HS-5 (cell line): ENCODE results near the gene FBXL19.

Experiments used
- DNase-seq: peaks from one replicate; pipeline ENCODE4 v3.0.0-alpha.2; 2012; ENCODE audit warnings: low read depth

Gene FBXL19

DNA sequence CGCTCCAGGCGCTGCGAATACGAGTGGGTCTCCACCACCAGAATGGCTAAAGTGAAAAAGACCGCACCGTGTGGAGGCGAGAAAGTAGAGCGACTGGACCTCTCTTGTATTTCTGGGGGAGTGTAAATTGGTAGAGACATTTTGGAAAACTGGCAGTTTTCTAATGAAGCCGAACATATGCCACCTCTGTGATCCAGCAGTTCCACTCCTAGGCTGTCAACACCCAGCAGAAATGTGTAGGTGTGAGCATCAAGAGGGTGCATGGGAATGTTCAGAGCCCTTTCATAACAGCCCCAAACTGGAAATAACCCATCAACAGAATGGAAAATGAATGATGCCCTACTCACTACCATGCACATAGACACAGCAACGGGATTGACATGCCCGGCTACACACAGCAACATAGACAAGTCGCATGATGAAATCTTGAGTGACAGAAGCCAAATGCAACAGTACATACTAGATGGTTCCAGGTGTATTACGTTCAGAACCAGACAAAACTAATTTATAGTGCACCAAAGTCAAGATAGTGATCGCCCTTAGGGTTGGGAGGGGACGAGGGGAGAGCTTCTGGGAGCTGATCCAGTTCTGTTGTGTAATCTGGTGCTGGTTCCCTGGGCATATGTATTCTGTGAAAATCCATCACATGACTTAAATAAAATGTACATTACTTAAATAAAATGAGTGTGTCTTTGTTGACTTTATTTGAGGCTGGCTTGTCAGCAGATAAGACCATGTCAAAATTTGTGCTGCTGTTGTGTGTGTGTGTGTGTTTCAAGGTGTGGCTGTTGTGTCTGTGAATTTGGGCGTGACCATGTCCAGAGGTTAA, 28.6 kb upstream of the FBXL19 start:
- no peak for DNase-seq

DNA sequence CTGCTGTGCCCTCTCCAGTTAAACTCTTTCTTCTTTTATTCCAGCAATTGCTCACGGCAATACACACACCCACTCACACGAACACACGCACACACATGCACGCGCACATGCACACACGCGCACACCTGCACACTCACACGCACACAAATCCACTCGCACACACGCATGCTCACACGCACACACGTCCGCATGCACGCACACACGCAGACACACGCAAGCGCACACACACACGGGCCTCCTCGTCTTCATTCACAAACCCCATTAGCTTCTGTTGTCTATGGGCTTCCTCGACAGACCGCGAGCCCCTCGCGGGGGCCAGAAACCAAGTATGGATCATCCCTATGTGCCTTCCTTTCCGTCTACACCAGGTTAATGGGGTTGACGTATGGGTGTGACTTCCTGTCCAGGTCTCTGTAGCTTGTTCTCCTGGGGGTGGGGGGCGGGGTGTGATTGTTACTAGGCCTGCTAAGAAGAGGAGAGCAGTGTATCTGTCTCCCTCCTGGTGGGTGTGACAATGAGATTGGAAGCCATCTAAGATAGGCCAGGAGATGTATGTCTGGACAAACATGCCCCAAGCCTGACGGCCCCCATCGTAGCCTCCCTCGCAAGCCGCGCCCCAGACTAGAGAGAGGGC, 27.6 kb upstream of the FBXL19 start:
- no peak for DNase-seq

DNA sequence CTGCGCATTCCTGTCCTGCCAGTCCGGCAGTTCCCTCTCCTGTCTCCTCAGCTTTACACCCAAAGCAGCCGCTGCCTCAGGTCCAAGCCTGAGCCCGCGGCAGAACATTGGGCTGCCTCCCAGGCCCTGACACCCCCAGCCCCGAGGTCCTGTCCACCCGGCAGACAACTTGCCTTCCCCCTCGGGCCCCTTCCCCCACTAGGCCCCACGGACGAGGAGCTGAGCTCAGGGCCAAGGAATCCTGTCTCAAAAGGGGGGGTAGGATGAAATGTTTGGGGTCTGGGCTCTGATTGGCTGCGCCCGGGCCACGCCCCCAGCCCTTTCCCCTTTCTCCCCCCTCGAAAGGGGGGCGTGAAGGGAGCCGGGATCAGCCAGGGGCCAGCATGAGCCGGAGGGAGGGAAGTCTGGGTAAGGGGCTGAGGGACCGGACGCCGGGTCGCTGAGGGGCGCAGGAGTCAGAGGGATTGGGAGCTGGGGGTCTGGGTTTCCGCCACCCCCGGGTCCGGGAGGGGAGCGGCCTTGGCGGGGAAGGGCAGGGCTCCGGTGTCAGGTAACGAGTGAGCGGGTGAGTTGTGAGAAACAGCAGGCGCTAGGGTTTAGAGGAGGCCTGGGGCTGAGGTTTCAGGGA, 27.0 kb upstream of the FBXL19 start, which contains the start of gene CTF1:
Gene CTF1, plus strand, starts transcription at position 354 of the 628 bp plus-strand sequence. Its CDS starts 30 bp downstream, at position 384.
- DNase-seq: peak; percentile 80

DNA sequence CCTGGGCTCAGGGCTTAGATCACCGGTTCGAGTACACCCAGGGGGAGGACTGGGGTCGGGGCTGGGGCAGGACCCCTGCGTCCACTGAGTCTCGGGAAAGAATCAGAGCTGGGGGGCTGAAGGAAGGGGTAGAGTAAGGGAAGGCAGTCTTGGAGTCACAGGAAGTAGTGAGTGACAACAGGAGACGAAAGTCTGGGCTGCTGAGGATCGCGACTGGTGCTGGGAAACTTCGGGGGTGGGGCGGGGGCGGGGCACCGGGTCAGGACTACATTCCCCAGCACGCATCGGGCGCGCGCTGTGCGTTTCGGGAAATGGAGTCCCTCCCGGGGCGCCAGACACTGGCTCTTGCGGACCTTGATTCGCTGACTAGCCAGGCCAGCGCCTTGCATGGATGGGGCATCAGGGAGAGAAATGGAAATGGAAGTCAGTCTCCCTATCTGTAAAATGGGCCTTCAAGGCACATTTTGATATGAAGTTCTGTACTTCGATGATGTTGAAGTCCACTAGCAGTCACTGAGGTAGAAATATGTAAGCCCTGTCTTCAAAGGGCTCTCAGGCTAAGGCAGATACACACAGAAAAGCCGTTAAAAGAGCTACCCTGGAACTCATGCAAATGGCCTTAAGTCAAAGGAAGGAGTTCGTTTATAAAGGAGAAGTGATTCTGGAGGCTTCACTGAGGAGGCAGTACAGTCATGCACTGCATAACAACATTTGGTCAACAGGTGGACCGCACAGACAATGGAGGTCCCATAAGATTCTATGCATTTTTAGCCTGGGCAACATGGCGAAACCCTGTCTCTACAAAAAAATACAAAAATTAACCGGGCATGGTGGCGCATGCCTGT, 26.3 kb upstream of the FBXL19 start:
- DNase-seq: peak; percentile 67

DNA sequence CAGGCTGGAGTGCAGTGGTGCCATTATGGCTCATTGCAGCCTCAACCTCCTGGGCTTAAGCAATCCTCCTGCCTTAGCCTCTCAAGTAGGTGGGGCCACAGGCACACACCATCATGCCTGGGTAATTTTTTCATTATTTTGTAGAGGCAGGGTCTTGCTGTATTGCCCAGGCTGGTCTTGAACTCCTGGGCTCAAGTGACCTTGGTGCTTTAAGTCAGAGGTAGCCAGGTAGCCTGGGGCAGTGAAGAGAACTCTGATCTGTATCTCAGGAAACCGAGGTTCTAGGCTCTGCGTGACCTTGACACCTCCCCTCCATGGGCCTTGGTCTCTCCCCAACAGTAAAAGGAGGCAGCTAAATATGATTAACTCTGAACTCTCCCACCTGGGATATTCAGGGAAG, 23.6 kb upstream of the FBXL19 start:
- DNase-seq: no peak

DNA sequence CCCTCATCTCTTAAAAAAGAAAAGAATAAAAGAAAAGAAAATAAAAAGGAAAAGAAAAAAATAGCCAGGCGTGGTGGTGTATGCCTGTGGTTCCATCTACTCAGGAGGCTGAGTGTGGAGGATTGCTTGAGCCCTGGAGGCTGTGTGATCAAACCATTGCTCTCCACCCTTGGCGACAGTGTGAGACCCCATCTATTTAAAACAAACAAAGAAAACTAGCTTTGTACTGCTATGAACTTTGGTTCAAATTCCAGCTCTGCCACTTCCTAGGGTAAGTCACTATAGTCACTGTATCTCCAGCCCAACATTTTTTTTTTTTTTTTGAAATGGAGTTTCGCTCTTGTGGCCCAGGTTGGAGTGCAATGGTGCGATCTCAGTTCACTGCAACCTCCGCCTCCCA, 22.8 kb upstream of the FBXL19 start:
- DNase-seq: no peak

DNA sequence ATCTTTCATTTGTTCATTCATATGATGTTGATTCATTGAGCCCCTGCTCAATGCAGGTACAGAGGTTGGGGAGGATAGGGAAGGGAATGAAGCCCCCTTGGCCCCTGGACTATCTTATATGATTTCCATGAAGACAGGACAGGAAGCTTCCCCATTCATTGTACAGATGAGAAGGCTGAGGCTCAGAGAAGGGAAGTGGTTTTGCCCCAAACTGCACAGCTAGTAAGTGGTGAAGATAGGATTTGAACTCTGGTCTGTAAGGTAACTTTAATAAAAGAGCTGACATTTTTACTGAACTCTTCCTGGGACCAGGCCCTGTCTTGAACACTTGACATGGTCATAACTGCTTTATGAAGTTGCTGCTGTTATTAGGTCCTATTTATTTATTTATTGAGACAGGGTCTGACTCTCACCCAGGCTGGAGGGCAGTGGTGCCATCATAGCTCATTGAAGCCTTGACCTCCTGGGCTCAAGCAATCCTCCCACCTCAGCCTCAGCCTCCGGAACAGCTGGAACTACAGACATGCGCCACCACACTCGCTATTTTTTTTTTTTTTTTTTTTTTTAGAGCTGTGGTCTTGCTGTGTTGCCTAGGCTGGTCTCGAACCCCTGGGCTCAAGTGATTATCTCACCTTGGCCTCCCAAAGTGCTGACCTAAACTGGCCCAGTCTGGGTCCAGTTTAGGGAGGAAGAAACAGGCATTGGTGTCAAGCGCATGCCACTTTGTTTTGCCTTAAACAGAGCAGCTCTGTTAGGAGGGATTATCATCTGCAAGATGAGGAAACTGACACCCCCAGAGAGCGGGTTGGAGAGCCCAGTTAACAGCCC, 22.0 kb upstream of the FBXL19 start:
- DNase-seq: no peak

DNA sequence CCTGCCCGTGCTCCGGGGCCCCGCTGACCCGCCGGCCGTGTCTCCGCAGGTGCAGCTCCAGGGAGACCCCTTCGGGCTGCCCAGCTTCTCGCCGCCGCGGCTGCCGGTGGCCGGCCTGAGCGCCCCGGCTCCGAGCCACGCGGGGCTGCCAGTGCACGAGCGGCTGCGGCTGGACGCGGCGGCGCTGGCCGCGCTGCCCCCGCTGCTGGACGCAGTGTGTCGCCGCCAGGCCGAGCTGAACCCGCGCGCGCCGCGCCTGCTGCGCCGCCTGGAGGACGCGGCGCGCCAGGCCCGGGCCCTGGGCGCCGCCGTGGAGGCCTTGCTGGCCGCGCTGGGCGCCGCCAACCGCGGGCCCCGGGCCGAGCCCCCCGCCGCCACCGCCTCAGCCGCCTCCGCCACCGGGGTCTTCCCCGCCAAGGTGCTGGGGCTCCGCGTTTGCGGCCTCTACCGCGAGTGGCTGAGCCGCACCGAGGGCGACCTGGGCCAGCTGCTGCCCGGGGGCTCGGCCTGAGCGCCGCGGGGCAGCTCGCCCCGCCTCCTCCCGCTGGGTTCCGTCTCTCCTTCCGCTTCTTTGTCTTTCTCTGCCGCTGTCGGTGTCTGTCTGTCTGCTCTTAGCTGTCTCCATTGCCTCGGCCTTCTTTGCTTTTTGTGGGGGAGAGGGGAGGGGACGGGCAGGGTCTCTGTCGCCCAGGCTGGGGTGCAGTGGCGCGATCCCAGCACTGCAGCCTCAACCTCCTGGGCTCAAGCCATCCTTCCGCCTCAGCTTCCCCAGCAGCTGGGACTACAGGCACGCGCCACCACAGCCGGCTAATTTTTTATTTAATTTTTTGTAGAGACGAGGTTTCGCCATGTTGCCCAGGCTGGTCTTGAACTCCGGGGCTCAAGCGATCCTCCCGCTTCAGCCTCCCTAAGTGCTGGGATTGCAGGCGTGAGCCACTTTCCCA, 21.1 kb upstream of the FBXL19 start:
- DNase-seq: no peak

DNA sequence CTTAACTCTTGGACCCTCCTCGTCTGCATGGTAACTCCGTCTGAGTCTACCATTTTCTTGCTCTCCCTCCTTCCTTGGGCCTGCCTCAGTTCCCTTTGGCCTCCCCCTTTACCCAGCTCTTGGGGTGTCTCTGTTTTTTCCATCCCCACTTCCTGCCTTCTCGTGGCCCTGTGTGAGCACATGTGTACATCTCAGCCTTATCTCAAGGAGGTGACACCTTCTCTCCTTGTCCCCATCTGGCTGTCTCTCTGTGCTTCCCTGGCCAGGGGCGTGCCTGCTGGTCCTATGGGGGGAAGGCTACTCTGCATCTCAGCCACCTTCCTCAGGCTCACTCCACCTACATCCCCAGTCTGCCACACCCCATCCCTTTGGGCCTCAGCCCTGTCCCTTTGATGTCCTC, 20.4 kb upstream of the FBXL19 start:
- no peak for DNase-seq

DNA sequence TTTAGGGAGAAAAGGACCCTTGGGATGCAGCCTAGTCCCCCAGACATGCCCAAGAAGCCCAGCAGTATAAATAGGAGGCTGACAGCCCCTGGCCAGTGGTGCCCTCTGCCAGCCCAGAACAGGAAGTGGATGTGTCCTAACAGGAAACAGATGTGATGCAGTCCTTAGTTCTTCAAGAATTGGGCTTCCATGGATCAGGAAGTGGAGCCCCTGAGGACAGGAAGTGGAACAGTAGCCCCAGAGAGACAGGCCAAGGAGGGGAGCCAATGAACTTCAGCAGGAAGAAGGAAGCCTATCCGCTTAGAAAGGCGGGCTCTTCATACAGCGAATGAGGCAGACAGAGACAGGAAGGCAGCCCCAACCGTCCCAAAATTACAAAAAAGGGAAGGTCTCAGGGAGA, 19.8 kb upstream of the FBXL19 start:
- DNase-seq: no peak

DNA sequence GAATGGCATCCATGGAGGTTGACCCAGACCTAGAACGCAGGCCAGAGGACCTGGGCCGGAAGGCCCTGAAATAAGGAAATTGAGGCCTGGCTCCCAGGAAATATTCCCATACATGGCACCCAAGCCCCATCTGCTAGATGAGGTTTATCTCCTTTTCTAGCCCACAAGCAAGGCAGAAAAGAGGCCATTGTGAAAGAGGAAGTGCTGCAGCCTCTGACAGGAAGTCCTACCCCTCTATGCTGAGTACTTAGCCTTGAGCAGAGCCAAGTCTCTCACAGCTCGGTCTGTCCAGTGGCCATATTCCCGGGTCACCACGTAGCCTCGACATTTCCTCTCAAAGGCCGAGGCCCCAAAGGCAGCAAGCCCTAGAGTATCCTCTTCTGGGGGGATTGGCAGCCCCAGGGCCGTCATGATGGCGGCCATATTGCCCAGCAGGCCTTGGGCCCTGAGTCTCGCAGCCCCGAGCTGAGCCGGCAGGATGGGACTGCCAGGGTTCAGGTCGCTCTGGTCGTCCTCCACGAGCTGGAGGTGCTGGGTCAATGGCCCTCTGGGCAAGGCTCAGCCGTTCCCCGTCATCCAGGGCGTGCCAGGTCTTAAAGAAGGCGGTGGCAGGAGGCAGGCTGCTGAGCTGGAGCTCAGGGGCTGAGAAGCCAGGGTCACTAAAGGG, 19.1 kb upstream of the FBXL19 start:
- no peak for DNase-seq

DNA sequence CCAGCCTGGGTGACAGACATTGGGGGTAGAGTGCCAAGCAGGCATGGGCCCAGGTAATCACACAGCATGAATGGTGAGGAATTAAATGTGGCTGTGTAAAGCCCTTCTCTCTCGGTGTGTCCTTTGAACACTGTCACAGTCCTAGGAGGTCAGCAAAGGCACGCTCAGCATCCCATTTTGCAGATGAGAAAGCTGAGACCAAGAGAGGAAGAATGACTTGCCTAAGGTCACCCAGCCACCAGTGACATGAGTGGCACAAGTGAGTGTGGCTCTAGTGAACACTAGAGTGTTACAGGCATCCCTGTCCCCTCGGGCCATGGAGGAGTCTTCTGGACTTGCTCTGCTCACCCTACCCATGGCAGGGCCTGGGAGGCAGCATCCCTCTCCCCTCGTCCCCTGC, 16.3 kb upstream of the FBXL19 start:
- DNase-seq: no peak

DNA sequence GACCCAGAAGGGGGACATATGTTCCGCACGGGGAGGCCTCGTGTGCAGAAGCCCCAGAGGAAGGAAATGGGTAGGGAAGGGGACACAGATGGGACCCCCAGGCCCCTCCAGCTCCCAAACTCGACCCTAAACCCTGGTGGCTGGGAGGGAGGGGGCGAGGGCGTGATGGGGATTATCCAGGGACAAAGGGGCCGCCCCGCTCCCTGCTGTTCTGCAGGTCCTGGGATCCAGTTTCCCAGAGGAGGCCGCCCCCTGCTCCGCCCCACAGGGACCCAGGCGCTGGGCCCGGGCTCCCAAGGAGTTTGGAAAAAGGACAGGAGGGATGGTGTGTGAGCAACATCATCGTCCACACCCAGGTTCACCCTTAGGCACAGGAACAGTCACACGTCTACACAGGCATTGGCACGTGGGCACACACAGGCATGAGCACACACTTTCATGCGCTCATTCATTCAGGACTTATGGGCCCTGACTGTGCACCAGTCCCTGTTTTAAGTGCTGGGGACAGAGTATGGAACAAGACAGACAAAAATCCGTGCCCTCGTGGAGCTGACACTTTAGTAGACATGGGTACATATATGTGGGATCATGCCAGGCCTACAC, 12.8 kb upstream of the FBXL19 start:
- no peak for DNase-seq

DNA sequence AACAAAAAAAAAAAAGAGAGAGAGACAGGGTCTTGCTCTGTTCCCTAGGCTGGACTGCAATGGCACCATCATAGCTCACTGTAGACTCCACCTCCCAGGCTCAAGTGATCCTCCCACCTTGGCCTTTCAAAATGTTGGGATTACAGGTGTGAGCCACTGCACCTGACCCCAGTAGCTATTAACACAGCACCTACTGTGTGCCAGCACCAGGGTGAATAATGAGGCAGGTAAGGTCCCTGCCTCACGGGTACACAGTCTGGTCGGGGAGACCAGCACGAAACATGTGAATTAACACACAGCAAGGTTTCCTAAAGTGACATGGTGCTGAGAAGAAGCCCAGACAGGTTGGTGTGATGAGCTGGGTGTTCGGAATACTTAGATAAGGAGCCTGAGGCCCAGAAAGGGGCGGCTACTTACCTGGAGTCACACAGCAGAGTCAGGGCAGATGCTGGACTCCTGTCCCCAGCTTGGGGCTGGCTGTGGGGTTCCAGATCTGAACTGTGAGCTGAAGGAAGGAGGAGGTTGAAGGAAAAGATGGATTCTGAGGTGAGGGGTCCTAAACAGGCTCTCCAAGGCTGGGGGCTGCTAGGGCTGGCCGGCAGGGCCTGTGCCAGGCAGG, 10.5 kb upstream of the FBXL19 start:
- DNase-seq: no peak

DNA sequence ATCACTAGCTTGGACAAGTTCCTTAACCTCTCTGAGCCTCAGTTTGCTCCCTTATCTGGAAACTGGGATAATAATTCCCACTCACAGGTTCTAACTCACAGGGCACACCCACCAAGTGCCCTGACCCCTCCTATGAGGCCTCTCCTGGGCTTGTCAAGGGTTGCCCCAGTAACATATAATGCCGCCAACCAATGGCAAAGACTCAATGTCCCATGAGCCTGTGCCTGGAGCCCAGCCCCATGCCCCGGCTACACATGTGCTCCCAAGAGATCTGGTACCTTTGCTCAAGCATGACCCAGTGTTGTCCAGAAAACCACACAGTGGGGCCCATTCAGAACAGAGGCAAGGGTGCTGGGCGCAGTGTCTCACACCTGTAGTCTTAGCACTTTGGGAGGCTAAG, 8.5 kb upstream of the FBXL19 start:
- DNase-seq: no peak

DNA sequence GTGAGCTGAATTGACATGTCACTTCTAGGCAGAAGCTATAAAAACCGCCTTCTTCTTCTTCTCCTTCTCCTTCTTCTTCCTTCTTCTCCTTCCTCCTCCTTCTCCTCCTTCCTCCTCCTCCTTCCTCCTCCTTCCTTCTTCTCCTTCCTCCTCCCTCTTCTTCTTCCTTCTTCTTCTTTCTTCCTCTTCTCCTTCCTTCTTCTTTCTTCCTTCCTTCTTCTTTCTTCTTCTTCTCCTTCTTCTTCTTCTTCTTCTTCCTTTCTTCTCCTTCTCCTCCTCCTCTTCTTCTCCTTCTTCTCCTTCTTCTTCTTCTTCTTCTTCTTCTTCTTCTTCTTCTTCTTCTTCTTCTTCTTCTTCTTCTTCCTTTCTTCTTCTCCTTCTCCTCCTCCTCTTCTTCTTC, 4.8 kb upstream of the FBXL19 start:
- DNase-seq: no peak

DNA sequence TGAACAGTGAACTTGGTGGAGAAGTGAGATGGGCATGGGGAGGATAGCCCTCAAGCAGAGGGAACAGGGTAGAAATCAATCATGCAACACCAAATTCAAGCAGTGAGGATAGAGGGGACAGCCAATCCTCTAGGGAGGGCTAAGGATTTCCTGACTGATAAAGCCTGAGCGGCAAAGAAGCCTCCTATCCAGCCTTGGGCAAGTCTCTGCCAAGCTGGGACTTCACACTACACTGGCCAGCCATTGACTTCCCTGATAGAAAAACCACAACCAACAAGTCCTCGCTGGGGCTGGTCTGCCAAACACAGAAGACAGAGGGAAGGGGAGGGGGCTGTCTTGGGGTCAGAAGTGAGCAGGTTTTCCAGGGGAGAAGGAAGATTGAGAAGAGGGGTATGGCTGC, 2.5 kb upstream of the FBXL19 start:
- no peak for DNase-seq

DNA sequence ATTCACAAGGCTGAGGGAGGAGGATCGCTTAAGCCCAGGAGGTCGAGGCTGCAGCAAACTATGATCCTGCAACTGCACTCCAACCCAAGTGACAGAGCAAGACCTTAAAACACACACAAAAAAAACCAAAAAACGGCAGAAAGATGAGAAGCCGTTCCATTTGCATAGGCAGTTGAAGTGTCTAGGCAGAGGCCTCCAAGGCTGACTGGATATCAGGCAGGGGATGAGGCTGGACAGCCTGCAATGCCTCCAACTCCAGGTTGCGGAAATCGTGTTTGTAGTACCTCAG, 2.0 kb upstream of the FBXL19 start:
- no peak for DNase-seq
